ENCODE data around the gene GPSM3. TPM values are rescaled to one million over a fixed set of nuclear protein-coding genes. Genes with fewer than 3 reads are reported as not detected.

GPSM3 gene
- polyA plus RNA-seq, 3 donors from 2014 or later: 82.2 to 123 (median 84.5) TPM

Other genes starting within 250 kb of the GPSM3 start
- gene CFB, start 246.5 kb downstream of the GPSM3 start, polyA plus RNA-seq: under 1 TPM in 1 of 3 donors, not detected in 2; 0.27 TPM
- gene NELFE, start 233.7 kb downstream of the GPSM3 start, polyA plus RNA-seq: 10 to 100 TPM; 73.3 to 84.6 (median 76.9) TPM
- gene SKIC2, start 233.5 kb downstream of the GPSM3 start, polyA plus RNA-seq: 10 to 100 TPM; 14.1 to 20.6 (median 19.3) TPM
- gene DXO, start 220.5 kb downstream of the GPSM3 start, polyA plus RNA-seq: 10 to 100 TPM in 2 of 3 donors, 1 to 10 TPM in 1; 9.2 to 19.5 (median 17.2) TPM
- not detected for gene C4A, start 210.6 kb downstream of the GPSM3 start, polyA plus RNA-seq
- under 1 TPM in 1 of 3 donors, not detected in 2; 0.67 TPM for gene C4B, start 177.8 kb downstream of the GPSM3 start, polyA plus RNA-seq
- gene CYP21A2, start 154.2 kb downstream of the GPSM3 start, polyA plus RNA-seq: under 1 TPM in 1 of 3 donors, not detected in 2; 0.10 TPM
- gene TNXB, start 83.3 kb downstream of the GPSM3 start, polyA plus RNA-seq: not detected
- gene ATF6B, start 64.4 kb downstream of the GPSM3 start, polyA plus RNA-seq: 10 to 100 TPM; 19.1 to 39.6 (median 20.7) TPM
- gene FKBPL, start 62.4 kb downstream of the GPSM3 start, polyA plus RNA-seq: 1 to 10 TPM; 2.9 to 3.5 (median 3.2) TPM
- not detected for gene PRRT1, start 40.7 kb downstream of the GPSM3 start, polyA plus RNA-seq
- 10 to 100 TPM; 13.1 to 17.0 (median 16.0) TPM for gene PPT2, start 38.5 kb downstream of the GPSM3 start, polyA plus RNA-seq
- not detected for gene EGFL8, start 28.0 kb downstream of the GPSM3 start, polyA plus RNA-seq
- 10 to 100 TPM; 14.9 to 24.3 (median 17.2) TPM for gene AGPAT1, start 16.6 kb downstream of the GPSM3 start, polyA plus RNA-seq
- gene RNF5, start 14.2 kb downstream of the GPSM3 start, polyA plus RNA-seq: 100 to 1,000 TPM; 126 to 190 (median 165) TPM
- under 1 TPM in 2 of 3 donors, not detected in 1; 0.25 to 0.57 TPM for gene AGER, start 8.4 kb downstream of the GPSM3 start, polyA plus RNA-seq
- 1 to 10 TPM in 2 of 3 donors, under 1 TPM in 1; 0.31 to 2.4 (median 1.6) TPM for gene PBX2, start 2.4 kb downstream of the GPSM3 start, polyA plus RNA-seq
- 1 to 10 TPM in 2 of 3 donors, under 1 TPM in 1; 0.15 to 1.4 (median 1.2) TPM for gene NOTCH4, start 31.4 kb upstream of the GPSM3 start, polyA plus RNA-seq
- not detected for gene TSBP1, start 179.3 kb upstream of the GPSM3 start, polyA plus RNA-seq
- not detected for gene BTNL2, start 214.5 kb upstream of the GPSM3 start, polyA plus RNA-seq
- 100 to 1,000 TPM; 103 to 884 (median 621) TPM for gene HLA-DRA, start 247.2 kb upstream of the GPSM3 start, polyA plus RNA-seq